22Rv1 (cell line): Measurements from ENCODE around the gene LRRC34.
A peak's percentile ranks its signal among the peaks of the same experiment; 100 is the strongest.

Experiments
- H3K27ac ChIP-seq: fragments of 450-650 bp; 2 replicates; pipeline ENCODE4 v1.5.1; 2017
- ZFX ChIP-seq: fragments of 450-650 bp; IDR thresholded peaks from 2 replicates; pipeline ENCODE4 v1.6.1; 2017; ENCODE audit warnings: antibody characterized with exemption, borderline replicate concordance
- TF ChIP-seq, protein P1 (sequence below): fragments of 450-650 bp; IDR thresholded peaks from 2 replicates; pipeline ENCODE4 v1.5.1; 2017; ENCODE audit warnings: mild to moderate bottlenecking

Gene LRRC34

DNA sequence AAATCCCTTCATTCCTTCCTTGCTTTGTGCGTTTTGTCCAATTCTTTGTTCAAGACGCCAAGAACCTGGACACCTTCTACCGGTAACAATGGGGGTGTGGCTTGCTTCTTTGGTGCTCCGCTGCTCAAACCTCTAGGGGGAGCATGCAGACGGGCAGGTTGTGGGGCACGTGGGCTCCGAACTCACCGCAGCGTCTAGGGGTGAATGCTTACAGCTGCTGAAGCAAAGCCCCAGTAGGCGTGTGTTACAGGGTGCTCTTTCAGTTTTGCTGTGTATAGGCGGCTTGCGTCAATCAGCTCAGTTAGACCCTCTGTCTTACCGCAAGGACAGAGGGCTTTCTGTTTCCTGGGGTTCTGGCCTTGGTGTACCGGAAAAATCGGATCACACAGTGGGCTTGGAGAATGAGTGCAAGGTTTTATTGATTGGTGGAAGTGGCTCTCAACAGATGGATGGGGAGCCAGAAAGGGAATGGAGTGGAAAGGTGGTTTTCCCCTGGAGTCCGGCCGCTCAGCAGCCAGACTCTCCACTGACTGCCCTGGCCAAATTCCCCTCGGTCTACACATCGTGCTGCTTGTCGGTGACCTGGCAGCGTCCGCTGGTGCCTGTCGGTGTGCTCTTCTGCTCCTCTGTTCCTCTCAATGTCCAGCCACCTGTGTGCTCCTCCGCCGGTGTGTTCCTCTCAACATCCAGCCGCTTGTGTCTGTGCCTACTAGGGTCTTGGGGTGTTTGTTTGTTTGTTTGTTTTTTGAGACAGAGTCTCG is 1.2 kb upstream of the LRRC34 start:
- TF ChIP-seq ZFX: no peak
- TF ChIP-seq, protein P1, sequence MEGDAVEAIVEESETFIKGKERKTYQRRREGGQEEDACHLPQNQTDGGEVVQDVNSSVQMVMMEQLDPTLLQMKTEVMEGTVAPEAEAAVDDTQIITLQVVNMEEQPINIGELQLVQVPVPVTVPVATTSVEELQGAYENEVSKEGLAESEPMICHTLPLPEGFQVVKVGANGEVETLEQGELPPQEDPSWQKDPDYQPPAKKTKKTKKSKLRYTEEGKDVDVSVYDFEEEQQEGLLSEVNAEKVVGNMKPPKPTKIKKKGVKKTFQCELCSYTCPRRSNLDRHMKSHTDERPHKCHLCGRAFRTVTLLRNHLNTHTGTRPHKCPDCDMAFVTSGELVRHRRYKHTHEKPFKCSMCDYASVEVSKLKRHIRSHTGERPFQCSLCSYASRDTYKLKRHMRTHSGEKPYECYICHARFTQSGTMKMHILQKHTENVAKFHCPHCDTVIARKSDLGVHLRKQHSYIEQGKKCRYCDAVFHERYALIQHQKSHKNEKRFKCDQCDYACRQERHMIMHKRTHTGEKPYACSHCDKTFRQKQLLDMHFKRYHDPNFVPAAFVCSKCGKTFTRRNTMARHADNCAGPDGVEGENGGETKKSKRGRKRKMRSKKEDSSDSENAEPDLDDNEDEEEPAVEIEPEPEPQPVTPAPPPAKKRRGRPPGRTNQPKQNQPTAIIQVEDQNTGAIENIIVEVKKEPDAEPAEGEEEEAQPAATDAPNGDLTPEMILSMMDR: peak; percentile 81
- H3K27ac ChIP-seq: no peak overlapping the region; the same call in 1 of the 2 replicates

DNA sequence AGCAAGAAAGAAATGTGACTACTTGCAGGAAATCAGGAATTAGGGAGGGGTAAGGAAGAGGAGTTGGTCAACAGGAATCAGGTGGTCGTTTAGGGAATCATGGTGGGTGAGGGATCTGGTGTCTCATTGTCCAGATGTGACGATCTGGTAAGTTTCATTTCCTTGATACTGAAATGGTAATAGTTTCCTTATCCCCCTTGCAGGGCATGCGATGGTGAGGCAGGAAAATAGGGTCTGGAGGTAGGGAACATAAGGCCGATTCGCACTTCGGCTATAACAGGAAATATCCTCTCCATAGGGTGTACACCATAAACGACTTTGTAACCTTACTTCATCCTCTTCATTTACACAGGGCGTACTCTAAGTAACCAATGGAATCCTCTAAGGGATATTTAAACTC is 574 bp upstream of the LRRC34 start:
- TF ChIP-seq, protein P1: no peak
- TF ChIP-seq ZFX: no peak
- peak overlapping the region; percentile 57 for H3K27ac ChIP-seq

DNA sequence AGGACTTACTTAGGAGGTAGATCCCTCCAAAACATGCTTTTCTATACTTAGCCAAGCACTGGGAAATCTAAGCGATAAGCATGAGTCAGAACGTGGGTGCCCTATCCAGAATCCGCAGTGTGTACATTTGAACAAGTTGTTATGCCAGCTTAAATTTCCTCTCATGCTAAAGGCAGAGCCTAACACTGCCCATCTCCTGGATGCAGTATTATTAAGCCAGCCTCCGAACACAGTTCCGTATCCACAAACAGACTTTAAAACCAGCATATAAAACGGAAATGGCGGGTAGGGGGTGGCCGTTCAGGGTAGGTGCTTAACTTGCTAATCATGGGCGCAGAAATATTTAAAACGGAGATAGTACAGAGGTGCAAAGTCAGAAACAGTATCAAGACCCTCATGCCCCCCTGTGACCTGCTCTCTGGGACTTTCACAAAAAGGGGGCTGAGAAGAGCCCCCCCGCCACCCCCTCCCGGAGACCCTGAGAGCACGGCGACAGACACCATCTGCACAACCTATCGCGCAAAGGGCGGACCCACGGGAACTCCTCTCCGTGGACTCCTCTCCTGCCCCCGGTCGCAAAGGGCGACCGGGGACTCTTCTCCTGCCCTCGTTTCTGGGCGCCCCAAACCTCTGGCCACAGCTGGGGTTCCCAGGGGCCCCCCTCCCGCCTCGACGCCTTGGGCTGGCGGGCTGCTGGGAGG is 923 bp downstream of the LRRC34 start:
- no peak for TF ChIP-seq ZFX
- TF ChIP-seq, protein P1: no peak
- no peak overlapping the region for H3K27ac ChIP-seq

DNA sequence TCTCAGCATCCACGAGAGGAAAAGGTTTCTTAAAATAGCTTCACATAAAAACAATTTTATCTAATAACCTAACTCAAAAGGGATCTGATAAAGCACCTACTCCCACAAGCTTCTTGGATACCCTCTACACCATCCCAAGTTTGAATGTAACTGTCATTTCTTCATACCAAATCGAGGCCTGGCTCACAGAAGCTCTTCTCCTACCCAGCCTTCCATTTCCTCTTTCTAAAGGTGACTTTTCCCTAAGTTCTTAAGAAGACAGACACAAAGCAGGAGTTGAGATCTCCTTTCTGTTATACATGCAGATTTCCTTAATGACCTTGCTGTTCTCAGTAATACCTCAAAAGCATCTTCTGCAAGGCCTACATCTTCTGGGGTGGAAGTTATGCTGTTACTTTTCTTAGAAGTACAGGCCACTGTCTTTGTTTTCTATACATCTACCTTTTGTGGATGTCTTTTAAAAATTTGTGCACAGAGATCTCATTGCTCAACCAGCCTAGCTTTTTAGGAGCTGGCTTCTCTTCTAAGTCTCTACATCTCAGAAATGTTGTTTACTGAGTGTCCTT is 3.4 kb downstream of the LRRC34 start:
- no peak for TF ChIP-seq ZFX
- TF ChIP-seq, protein P1: no peak
- H3K27ac ChIP-seq: no peak overlapping the region

DNA sequence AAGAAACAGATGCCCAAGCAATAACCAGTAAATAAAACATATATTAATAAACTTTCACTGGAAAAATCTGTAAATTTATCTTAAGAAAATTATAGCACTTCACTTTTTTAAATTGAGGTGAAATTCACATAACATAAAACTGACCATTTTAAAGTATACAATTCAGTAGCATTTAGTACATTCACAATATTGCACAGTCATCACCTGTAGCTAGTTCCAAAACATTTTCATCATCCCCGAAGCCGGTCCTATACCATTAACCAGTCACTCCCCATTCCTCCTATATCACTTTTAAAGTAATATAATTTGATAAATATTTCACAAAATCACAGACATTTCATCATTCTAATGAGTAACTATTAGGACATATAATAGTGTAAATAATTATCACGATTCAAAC is 8.0 kb downstream of the LRRC34 start:
- TF ChIP-seq ZFX: no peak
- no peak overlapping the region for H3K27ac ChIP-seq

DNA sequence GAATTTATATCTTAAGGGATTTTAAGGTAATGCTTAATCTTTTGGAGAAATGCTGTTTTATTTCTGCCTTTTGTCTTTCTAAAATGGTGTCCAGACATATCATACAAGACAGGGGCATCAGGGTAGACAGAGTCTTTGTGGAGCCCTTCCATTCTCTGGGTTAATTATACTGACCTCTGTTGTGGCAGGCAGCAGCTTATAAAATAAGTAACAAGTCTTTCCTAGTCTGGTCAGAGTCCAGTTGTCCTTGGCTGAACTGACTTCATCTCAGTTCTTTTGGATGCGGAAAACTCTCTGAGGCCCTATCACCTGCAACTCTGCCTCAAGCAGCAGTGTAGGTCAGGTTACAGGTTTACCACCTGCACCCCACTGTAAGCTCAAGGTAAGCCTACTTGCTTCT is 20.3 kb downstream of the LRRC34 start:
- H3K27ac ChIP-seq: no peak overlapping the region
- TF ChIP-seq, protein P1: no peak
- TF ChIP-seq ZFX: no peak

DNA sequence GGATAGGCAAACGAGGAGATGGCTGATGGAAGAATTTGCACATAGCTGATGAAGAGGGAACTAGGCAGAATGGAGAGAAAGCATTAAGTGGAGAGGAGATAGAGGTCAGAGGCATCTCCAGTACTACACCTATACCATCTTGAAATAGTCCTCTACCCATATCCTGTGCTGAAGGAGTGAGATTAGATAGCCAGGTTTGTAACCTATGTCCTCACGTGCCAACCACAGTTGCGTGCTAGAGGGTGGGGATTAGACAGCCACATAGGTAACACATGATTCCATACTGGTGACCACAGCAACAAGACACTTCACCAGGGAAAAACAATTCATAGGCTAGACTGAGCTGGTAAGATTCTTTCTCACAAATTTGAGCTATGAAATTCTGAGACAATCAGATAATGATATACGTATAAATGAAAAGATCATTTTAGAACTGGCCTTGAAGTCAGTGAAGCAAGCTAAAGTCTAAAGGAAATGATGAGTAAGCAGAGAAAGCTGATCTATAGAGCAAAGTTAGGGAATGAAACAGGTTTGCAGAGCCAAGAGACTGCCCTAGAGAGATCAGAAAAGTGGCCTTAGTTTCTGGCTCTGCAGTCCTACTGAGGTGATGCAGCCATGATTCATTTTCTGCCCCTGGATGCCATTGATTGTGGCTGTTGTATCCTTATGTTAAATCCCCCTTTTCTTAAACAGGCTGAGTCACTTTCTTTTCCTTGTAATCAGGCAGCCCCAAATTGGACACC is 21.8 kb downstream of the LRRC34 start:
- TF ChIP-seq, protein P1: no peak
- TF ChIP-seq ZFX: no peak
- H3K27ac ChIP-seq: peak overlapping the region; percentile 1; the same call in 1 of the 2 replicates
